ENCODE data around the gene CD96.

CD96 gene

GRCh38 chr3:111571282-111571681 is 29.3 kb downstream of the CD96 start:
- DNase-seq (ENCODE audit: low read depth), result no peak
- no peak for TF ChIP-seq CTCF (IDR thresholded peaks at IDR 0.05; ENCODE audit: insufficient read depth, low read depth, low read length, missing control alignments)
- no peak overlapping the region for H3K4me3 ChIP-seq (ENCODE audit: low read depth, low read length)

- no peak overlapping the region for H3K4me3 ChIP-seq (ENCODE audit: low read depth, low read length)
- no peak for DNase-seq (ENCODE audit: low read depth)
- no peak for TF ChIP-seq CTCF (IDR thresholded peaks at IDR 0.05; ENCODE audit: insufficient read depth, low read depth, low read length, missing control alignments)
These were observed 30.0 kb downstream of the CD96 start for GRCh38 chr3:111571907-111572460.

GRCh38 chr3:111577113-111577512 is 35.1 kb downstream of the CD96 start:
- H3K4me3 ChIP-seq (ENCODE audit: low read depth, low read length), result no peak overlapping the region
- TF ChIP-seq CTCF (IDR thresholded peaks at IDR 0.05; ENCODE audit: insufficient read depth, low read depth, low read length, missing control alignments), result no peak
- DNase-seq (ENCODE audit: low read depth), result no peak

- TF ChIP-seq CTCF (IDR thresholded peaks at IDR 0.05; ENCODE audit: insufficient read depth, low read depth, low read length, missing control alignments), result peak; percentile 33
- DNase-seq (ENCODE audit: low read depth), result peak; percentile 52
- no peak overlapping the region for H3K4me3 ChIP-seq (ENCODE audit: low read depth, low read length)
These were observed 36.0 kb downstream of the CD96 start for GRCh38 chr3:111577798-111578685.

- no peak for TF ChIP-seq CTCF (IDR thresholded peaks at IDR 0.05; ENCODE audit: insufficient read depth, low read depth, low read length, missing control alignments)
- no peak for DNase-seq (ENCODE audit: low read depth)
- H3K4me3 ChIP-seq (ENCODE audit: low read depth, low read length), result no peak overlapping the region
These were observed 36.9 kb downstream of the CD96 start for GRCh38 chr3:111578867-111579266.

GRCh38 chr3:111579495-111579894 is 37.5 kb downstream of the CD96 start:
- TF ChIP-seq CTCF (IDR thresholded peaks at IDR 0.05; ENCODE audit: insufficient read depth, low read depth, low read length, missing control alignments), result no peak
- no peak for DNase-seq (ENCODE audit: low read depth)
- no peak overlapping the region for H3K4me3 ChIP-seq (ENCODE audit: low read depth, low read length)

All from GM12865 (cell line).